PFSK-1 (cell line): ENCODE data around the gene NOC4L.

ENCODE experiments used
- POLR2AphosphoS5 ChIP-seq: IDR thresholded peaks from 2 replicates; pipeline ENCODE4 v1.6.1; 2012; ENCODE audit warnings: low read depth, mild to moderate bottlenecking, control low read depth, low read length, moderate library complexity
- TF ChIP-seq, protein P1 (sequence below), 2 experiments: IDR thresholded peaks; 2 replicates each; pipeline versions ENCODE4 v1.6.1 to v1.8.0; 2011 to 2012; ENCODE audit warnings: low read depth in 2 of 2, low read length in 2 of 2, control low read depth in 1 of 2, inconsistent platforms in 1 of 2, mild to moderate bottlenecking in 1 of 2, moderate library complexity in 1 of 2; ENCODE audit not compliant: insufficient read depth in 1 of 2

DNA sequence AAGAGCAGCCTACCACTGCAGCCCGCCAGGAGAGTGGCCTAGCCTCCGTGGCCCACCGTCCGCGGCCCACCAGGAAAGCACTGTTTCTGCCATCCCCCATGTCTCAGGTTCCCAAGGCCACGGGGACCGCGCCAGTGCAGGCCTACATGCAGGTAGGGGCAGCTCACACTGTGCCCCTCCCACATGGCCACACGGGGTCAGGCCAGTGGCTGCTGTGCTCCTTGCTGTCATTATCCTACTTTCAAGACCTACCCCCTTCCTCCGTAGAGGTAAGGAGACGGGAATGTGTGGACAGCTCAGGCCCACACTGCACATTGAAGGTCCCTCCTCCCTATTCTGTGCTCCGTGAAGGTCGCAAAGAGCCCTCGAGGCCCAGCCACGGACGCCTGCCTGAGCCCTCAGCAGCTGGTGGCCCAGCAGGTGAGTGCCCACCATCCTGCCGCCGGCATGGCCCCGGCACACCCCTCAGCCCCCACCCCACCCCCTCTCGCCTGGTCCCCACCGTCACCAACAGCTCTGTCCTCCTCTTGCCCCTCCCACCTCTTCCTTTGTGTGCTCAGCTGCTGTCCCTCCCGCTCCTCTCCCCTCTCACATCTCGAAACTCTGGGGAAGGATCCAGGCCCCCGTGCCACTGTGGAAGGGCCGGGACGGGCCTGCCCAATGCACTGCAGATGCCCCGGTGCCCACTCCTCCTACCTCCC, 10.2 kb upstream of the NOC4L start:
- TF ChIP-seq POLR2AphosphoS5, result no peak
- TF ChIP-seq, protein P1, sequence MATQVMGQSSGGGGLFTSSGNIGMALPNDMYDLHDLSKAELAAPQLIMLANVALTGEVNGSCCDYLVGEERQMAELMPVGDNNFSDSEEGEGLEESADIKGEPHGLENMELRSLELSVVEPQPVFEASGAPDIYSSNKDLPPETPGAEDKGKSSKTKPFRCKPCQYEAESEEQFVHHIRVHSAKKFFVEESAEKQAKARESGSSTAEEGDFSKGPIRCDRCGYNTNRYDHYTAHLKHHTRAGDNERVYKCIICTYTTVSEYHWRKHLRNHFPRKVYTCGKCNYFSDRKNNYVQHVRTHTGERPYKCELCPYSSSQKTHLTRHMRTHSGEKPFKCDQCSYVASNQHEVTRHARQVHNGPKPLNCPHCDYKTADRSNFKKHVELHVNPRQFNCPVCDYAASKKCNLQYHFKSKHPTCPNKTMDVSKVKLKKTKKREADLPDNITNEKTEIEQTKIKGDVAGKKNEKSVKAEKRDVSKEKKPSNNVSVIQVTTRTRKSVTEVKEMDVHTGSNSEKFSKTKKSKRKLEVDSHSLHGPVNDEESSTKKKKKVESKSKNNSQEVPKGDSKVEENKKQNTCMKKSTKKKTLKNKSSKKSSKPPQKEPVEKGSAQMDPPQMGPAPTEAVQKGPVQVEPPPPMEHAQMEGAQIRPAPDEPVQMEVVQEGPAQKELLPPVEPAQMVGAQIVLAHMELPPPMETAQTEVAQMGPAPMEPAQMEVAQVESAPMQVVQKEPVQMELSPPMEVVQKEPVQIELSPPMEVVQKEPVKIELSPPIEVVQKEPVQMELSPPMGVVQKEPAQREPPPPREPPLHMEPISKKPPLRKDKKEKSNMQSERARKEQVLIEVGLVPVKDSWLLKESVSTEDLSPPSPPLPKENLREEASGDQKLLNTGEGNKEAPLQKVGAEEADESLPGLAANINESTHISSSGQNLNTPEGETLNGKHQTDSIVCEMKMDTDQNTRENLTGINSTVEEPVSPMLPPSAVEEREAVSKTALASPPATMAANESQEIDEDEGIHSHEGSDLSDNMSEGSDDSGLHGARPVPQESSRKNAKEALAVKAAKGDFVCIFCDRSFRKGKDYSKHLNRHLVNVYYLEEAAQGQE (IDR thresholded peaks at IDR 0.05; ENCODE audit: insufficient read depth in 1 of 2, low read depth in 2 of 2, low read length in 2 of 2), result no peak
